Measurements from ENCODE around the gene MS4A10. TPM values are rescaled to one million over a fixed set of nuclear protein-coding genes. Genes with fewer than 3 reads are reported as not detected.

The MS4A10 gene
- total RNA-seq, 1 donor from 2014 or later, result not detected

GRCh38 chr11:60765355-60765754 lies 19.8 kb upstream of the MS4A10 start:
- no peak overlapping the region for H3K27ac Mint-ChIP-seq (ENCODE audit: unreplicated experiment)
- H3K4me1 Mint-ChIP-seq (ENCODE audit: low read depth, unreplicated experiment), result no peaks in the 10 kb centered on the region
- DNase-seq, result no peak
- H3K27me3 Mint-ChIP-seq (ENCODE audit: unreplicated experiment), result peaks cover 3% of the 10 kb centered on the region
- peaks cover 6% of the 10 kb centered on the region for H3K9me3 Mint-ChIP-seq (ENCODE audit: unreplicated experiment)
- no peak overlapping the region for H3K4me3 Mint-ChIP-seq (ENCODE audit: unreplicated experiment)
- no peaks in the 10 kb centered on the region for H3K36me3 Mint-ChIP-seq (ENCODE audit: unreplicated experiment)
- TF ChIP-seq CTCF (IDR thresholded peaks at IDR 0.05; ENCODE audit: partially characterized antibody, unreplicated experiment), result no peak

GRCh38 chr11:60766547-60766946 lies 18.6 kb upstream of the MS4A10 start:
- Mint-ChIP-seq H3K9me3 (ENCODE audit: unreplicated experiment) (peaks cover 8% of the 10 kb centered on the region), H3K27ac (ENCODE audit: unreplicated experiment) (no peak overlapping the region), H3K4me3 (ENCODE audit: unreplicated experiment) (no peak overlapping the region), H3K4me1 (ENCODE audit: low read depth, unreplicated experiment) (no peaks in the 10 kb centered on the region), H3K27me3 (ENCODE audit: unreplicated experiment) (peaks cover 4% of the 10 kb centered on the region), H3K36me3 (ENCODE audit: unreplicated experiment) (no peaks in the 10 kb centered on the region)
- DNase-seq, result no peak
- TF ChIP-seq CTCF (IDR thresholded peaks at IDR 0.05; ENCODE audit: partially characterized antibody, unreplicated experiment), result no peak

- no peak overlapping the region for H3K4me3 Mint-ChIP-seq (ENCODE audit: unreplicated experiment)
These were observed 17.7 kb upstream of the MS4A10 start for GRCh38 chr11:60767388-60767811.

GRCh38 chr11:60768202-60768601 lies 16.9 kb upstream of the MS4A10 start:
- TF ChIP-seq CTCF (IDR thresholded peaks at IDR 0.05; ENCODE audit: partially characterized antibody, unreplicated experiment), result no peak
- no peaks in the 10 kb centered on the region for H3K36me3 Mint-ChIP-seq (ENCODE audit: unreplicated experiment)
- H3K9me3 Mint-ChIP-seq (ENCODE audit: unreplicated experiment), result peaks cover 8% of the 10 kb centered on the region
- no peak overlapping the region for H3K4me3 Mint-ChIP-seq (ENCODE audit: unreplicated experiment)
- no peak for DNase-seq
- peaks cover 3% of the 10 kb centered on the region for H3K4me1 Mint-ChIP-seq (ENCODE audit: low read depth, unreplicated experiment)
- no peak overlapping the region for H3K27ac Mint-ChIP-seq (ENCODE audit: unreplicated experiment)
- peaks cover 8% of the 10 kb centered on the region for H3K27me3 Mint-ChIP-seq (ENCODE audit: unreplicated experiment)

More at GRCh38 chr11:60767388-60767811, 17.7 kb upstream of the MS4A10 start:
- no peaks in the 10 kb centered on the region for H3K36me3 Mint-ChIP-seq (ENCODE audit: unreplicated experiment)
- H3K4me1 Mint-ChIP-seq (ENCODE audit: low read depth, unreplicated experiment), result no peaks in the 10 kb centered on the region
- peak; percentile 61 for TF ChIP-seq CTCF (IDR thresholded peaks at IDR 0.05; ENCODE audit: partially characterized antibody, unreplicated experiment)
- H3K9me3 Mint-ChIP-seq (ENCODE audit: unreplicated experiment), result peaks cover 8% of the 10 kb centered on the region
- H3K27me3 Mint-ChIP-seq (ENCODE audit: unreplicated experiment), result peaks cover 8% of the 10 kb centered on the region
- DNase-seq, result peak; percentile 50
- H3K27ac Mint-ChIP-seq (ENCODE audit: unreplicated experiment), result no peak overlapping the region

- Mint-ChIP-seq H3K27me3 (ENCODE audit: unreplicated experiment) (peaks cover 10% of the 10 kb centered on the region), H3K36me3 (ENCODE audit: unreplicated experiment) (no peaks in the 10 kb centered on the region), H3K9me3 (ENCODE audit: unreplicated experiment) (peaks cover 8% of the 10 kb centered on the region), H3K4me1 (ENCODE audit: low read depth, unreplicated experiment) (peaks cover 3% of the 10 kb centered on the region), H3K4me3 (ENCODE audit: unreplicated experiment) (no peak overlapping the region), H3K27ac (ENCODE audit: unreplicated experiment) (no peak overlapping the region)
- TF ChIP-seq CTCF (IDR thresholded peaks at IDR 0.05; ENCODE audit: partially characterized antibody, unreplicated experiment), result no peak
- DNase-seq, result no peak
These were observed 15.9 kb upstream of the MS4A10 start for GRCh38 chr11:60769273-60769672.
